Erythroblast (primary cell): ENCODE data around the gene VIPR2.

Source experiments
- GATA1 ChIP-seq: IDR thresholded peaks from 2 replicates; pipeline ENCODE4 v1.6.1; 2011; ENCODE audit warnings: low read depth, mild to moderate bottlenecking, control low read depth, low read length, moderate library complexity
- POLR2A ChIP-seq: IDR thresholded peaks from 2 replicates; pipeline ENCODE4 v1.6.1; 2011; ENCODE audit warnings: mild to moderate bottlenecking, low read length

GRCh38 chr7:159141167-159141566, 3.5 kb downstream of the VIPR2 start:
- TF ChIP-seq POLR2A (no peak), GATA1 (no peak)
